IMR-90 (cell line): Measurements from ENCODE around the gene DCC. TPM values are rescaled to one million over a fixed set of nuclear protein-coding genes. Genes with fewer than 3 reads are reported as not detected.
"Not testable (repeated sequence)": the region's sequence is repeated elsewhere in the genome, so short reads cannot be mapped to it uniquely, and the experiment has no call there.

ENCODE experiments used
- ATAC-seq: fragments of 200-7000 bp; cut with Tn5 transposase; 2 replicates; pipeline ENCODE4 v1.9.1; 2020; ENCODE audit warnings: low read depth, mild to moderate bottlenecking, moderate library complexity
- BruUV-seq: library from RNA; stranded (reverse); fragments of 400-500 nt; replicated peaks from 2 replicates; lab custom pipeline; 2021; lab: Mats Ljungman, UMichigan
- CTCF ChIA-PET: fragments of 300-600 bp; formaldehyde crosslinking; extraction: SDS; loops from one replicate; lab custom pipeline; 2021; ENCODE audit warnings: antibody characterized with exemption; lab: Yijun Ruan, JAX
- POLR2A ChIA-PET: fragments of 300-600 bp; sonication (Branson Sonifier 250); formaldehyde crosslinking; loops from one replicate; lab custom pipeline; 2022; ENCODE audit warnings: antibody characterized with exemption; ENCODE audit not compliant: unreplicated experiment; lab: Charles Lee
- DNase-seq: peaks from one replicate; pipeline ENCODE4 v3.0.0; 2013
- H2AFZ ChIP-seq: replicated peaks from 2 replicates; pipeline ENCODE3; 2013; ENCODE audit warnings: low read length, mild to moderate bottlenecking; ENCODE audit not compliant: poor library complexity
- H2AK5ac ChIP-seq: 2 replicates; pipeline ENCODE4 v1.6.1; 2013; ENCODE audit warnings: low read depth, low read length, inconsistent platforms
- H2AK9ac ChIP-seq: replicated peaks from 2 replicates; pipeline ENCODE3; 2013; ENCODE audit warnings: mild to moderate bottlenecking, low read depth, low read length, moderate library complexity; ENCODE audit not compliant: poor library complexity
- H2BK120ac ChIP-seq: 2 replicates; pipeline ENCODE4 v1.6.1; 2013; ENCODE audit warnings: low read depth, low read length, inconsistent platforms
- H2BK15ac ChIP-seq: 3 replicates; pipeline ENCODE4 v1.6.1; 2013; ENCODE audit warnings: low read depth, low read length, inconsistent platforms
- H2BK20ac ChIP-seq: 2 replicates; pipeline ENCODE4 v1.6.1; 2013; ENCODE audit warnings: low read depth, mild to moderate bottlenecking, inconsistent platforms, low read length, moderate library complexity
- H2BK5ac ChIP-seq: 2 replicates; pipeline ENCODE4 v1.6.1; 2013; ENCODE audit warnings: mild to moderate bottlenecking, low read depth, low read length, inconsistent platforms; ENCODE audit not compliant: poor library complexity, severe bottlenecking
- H3K14ac ChIP-seq: replicated peaks from 2 replicates; pipeline ENCODE4 v1.6.1; 2013; ENCODE audit warnings: low read depth, low read length, inconsistent platforms
- H3K18ac ChIP-seq: 2 replicates; pipeline ENCODE4 v1.6.1; 2013; ENCODE audit warnings: low read depth, low read length, control low read depth
- H3K23ac ChIP-seq: 2 replicates; pipeline ENCODE4 v1.6.1; 2013; ENCODE audit warnings: low read depth, low read length, inconsistent platforms
- H3K27ac ChIP-seq: 2 replicates; pipeline ENCODE4 v1.5.1; 2013; ENCODE audit warnings: mild to moderate bottlenecking, control low read depth, low read length; ENCODE audit not compliant: insufficient read depth
- H3K27me3 ChIP-seq: 2 replicates; pipeline ENCODE4 v1.6.1; 2013; ENCODE audit warnings: low read length; ENCODE audit not compliant: control insufficient read depth, insufficient read depth
- H3K36me3 ChIP-seq: 2 replicates; pipeline ENCODE4 v1.6.1; 2013; ENCODE audit warnings: low read length, mixed read lengths; ENCODE audit not compliant: control insufficient read depth, insufficient read depth
- H3K4ac ChIP-seq: 2 replicates; pipeline ENCODE4 v1.6.1; 2013; ENCODE audit warnings: low read depth, low read length, inconsistent platforms
- H3K4me1 ChIP-seq: 2 replicates; pipeline ENCODE4 v1.6.1; 2013; ENCODE audit warnings: low read length, mixed read lengths; ENCODE audit not compliant: control insufficient read depth, insufficient read depth
- H3K4me2 ChIP-seq: 2 replicates; pipeline ENCODE4 v1.6.1; 2013; ENCODE audit warnings: low read depth, mild to moderate bottlenecking, control low read depth, low read length, moderate library complexity
- H3K4me3 ChIP-seq: 2 replicates; pipeline ENCODE4 v1.5.1; 2013; ENCODE audit warnings: low read depth, mild to moderate bottlenecking, control low read depth, low read length, moderate library complexity; ENCODE audit not compliant: insufficient read depth
- H3K56ac ChIP-seq: 2 replicates; pipeline ENCODE4 v1.6.1; 2013; ENCODE audit warnings: low read length, inconsistent platforms; ENCODE audit not compliant: insufficient read depth; ENCODE audit errors: extremely low read depth
- H3K79me1 ChIP-seq, 2 experiments: 2 replicates each; pipeline ENCODE4 v1.6.1; 2013; ENCODE audit warnings: low read length in 2 of 2, inconsistent platforms in 1 of 2, low read depth in 1 of 2
- H3K9ac ChIP-seq: 2 replicates; pipeline ENCODE4 v1.6.1; 2013; ENCODE audit warnings: low read depth, low read length, control low read depth
- H3K9me1 ChIP-seq: 2 replicates; pipeline ENCODE4 v1.6.1; 2013; ENCODE audit warnings: low read length, inconsistent platforms; ENCODE audit not compliant: insufficient read depth
- H3K9me3 ChIP-seq: 2 replicates; pipeline ENCODE4 v1.6.1; 2013; ENCODE audit warnings: low read length; ENCODE audit not compliant: control insufficient read depth, insufficient read depth
- H4K20me1 ChIP-seq: 2 replicates; pipeline ENCODE4 v1.6.1; 2013; ENCODE audit warnings: low read length, inconsistent platforms; ENCODE audit not compliant: insufficient read depth
- H4K5ac ChIP-seq: 2 replicates; pipeline ENCODE4 v1.6.1; 2013; ENCODE audit warnings: mild to moderate bottlenecking, low read depth, low read length, control low read depth
- H4K8ac ChIP-seq, 2 experiments: 2 replicates each; pipeline ENCODE4 v1.6.1; 2013; ENCODE audit warnings: low read depth in 2 of 2, low read length in 2 of 2, control low read depth in 1 of 2, inconsistent platforms in 1 of 2
- H4K91ac ChIP-seq: 2 replicates; pipeline ENCODE4 v1.6.1; 2013; ENCODE audit warnings: low read depth, low read length, inconsistent platforms; ENCODE audit not compliant: insufficient read depth
- WGBS, 2 experiments: methylation state at CpG; one replicate each; pipeline versions ENCODE4 v1.1.5 to v1.1.7; 2013; ENCODE audit warnings: missing lambda C conversion rate in 2 of 2; ENCODE audit not compliant: insufficient read length in 1 of 2; ENCODE audit errors: extremely low coverage in 2 of 2; 5-methylcytosine and 5-hydroxymethylcytosine counted together
- dilution Hi-C: fragments of 300-500 bp; cut with HindIII; formaldehyde crosslinking; loops from one replicate; pipeline ENCODE4 v1.14.3; 2018; ENCODE audit warnings: low sequenced_read_pairs; ENCODE audit not compliant: unreplicated experiment
- in situ Hi-C: fragments of 300-500 bp; cut with MboI; formaldehyde crosslinking; loops from 3 replicates; pipeline ENCODE4 v1.14.3; 2019; ENCODE audit warnings: low sequenced_read_pairs, inconsistent platforms, mixed read lengths
- intact Hi-C: fragments of 100-400 bp; cut with micrococcal nuclease; formaldehyde crosslinking; loops from 2 replicates; pipeline ENCODE4 v1.10.0; 2022
- polyA plus RNA-seq, 3 experiments: library from polyadenylated mRNA; depleted of rRNA; stranded (reverse); fragments of >200 nt; gene quantifications; 2 replicates each; pipeline ENCODE4 v1.2.3, GENCODE V29; 2012; ENCODE audit warnings: low replicate concordance in 1 of 3
- total RNA-seq: library from RNA; depleted of rRNA; stranded (reverse); fragments of >200 nt; gene quantifications from 2 replicates; pipeline ENCODE4 v1.2.3, GENCODE V29; 2012

The DCC gene
- total and polyA plus RNA-seq, 2 of the 4 experiments (the other 2 are of a cell fraction), result 0.31 to 0.54 TPM

DNA sequence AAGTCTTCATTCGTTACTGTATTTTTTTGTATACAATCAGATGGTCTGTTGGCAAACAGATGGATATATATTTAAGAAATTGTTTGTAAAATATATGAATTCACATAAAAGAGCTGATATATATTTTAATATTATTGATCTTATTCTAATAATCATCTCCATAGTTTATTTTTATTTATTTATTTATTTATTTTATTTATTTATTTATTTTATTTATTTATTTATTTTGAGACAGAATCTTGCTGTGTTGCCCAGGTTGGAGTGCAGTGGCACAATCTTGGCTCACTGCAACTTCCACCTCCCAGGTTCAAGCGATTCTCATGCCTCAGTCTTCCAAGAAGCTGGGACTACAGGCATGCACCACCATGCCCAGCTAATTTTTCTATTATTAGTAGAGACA, 1128.2 kb downstream of the DCC start:
- H3K9me1 ChIP-seq, POLR2A ChIA-PET, H3K27me3 ChIP-seq, H3K79me1 ChIP-seq, H2BK15ac ChIP-seq, CTCF ChIA-PET, H4K8ac ChIP-seq, H3K4me1 ChIP-seq, H3K9ac ChIP-seq, H3K4me2 ChIP-seq, H2AK9ac ChIP-seq, H2AFZ ChIP-seq, H3K14ac ChIP-seq, H3K9me3 ChIP-seq, H3K4me3 ChIP-seq, H3K56ac ChIP-seq, BruUV-seq, H3K27ac ChIP-seq, H2BK120ac ChIP-seq, H2BK5ac ChIP-seq, H3K36me3 ChIP-seq, dilution Hi-C loops, H2BK20ac ChIP-seq, H3K18ac ChIP-seq, in situ Hi-C loops, H2AK5ac ChIP-seq, H4K5ac ChIP-seq, DNase-seq, H3K4ac ChIP-seq, H4K20me1 ChIP-seq, intact Hi-C loops, H4K91ac ChIP-seq, ATAC-seq, H3K23ac ChIP-seq: not testable (repeated sequence)
- WGBS, 2 experiments, result no CpG with 5 or more reads among the region's 2 CpGs
